CMK (cell line): ENCODE data around the gene CDH4.
"Not testable (repeated sequence)": the region's sequence is repeated elsewhere in the genome, so short reads cannot be mapped to it uniquely, and the experiment has no call there.

Source experiments
- DNase-seq: peaks from one replicate; pipeline ENCODE4 v3.0.0-alpha.2; 2010; ENCODE audit warnings: low read depth

The CDH4 gene

DNA sequence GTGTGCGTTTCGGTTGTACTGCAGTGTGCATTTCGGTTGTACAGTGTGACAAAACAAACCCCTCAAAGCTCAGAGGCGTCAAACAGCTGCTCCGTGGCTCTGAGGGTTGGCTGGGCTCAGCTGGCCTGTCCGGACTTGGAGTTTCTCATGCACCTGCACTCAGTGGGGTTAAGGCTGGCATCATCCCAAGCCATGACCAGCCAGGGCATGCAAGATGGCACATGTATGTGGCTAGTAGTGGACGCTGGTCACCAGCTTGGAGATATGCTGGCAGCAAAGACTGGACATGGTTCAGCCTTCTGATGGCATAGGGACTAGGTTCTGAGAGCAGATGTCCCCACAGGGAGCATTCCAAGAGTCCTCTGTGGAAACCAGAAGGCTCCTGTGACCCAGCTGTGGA is 187.2 kb downstream of the CDH4 start:
- no peak for DNase-seq

DNA sequence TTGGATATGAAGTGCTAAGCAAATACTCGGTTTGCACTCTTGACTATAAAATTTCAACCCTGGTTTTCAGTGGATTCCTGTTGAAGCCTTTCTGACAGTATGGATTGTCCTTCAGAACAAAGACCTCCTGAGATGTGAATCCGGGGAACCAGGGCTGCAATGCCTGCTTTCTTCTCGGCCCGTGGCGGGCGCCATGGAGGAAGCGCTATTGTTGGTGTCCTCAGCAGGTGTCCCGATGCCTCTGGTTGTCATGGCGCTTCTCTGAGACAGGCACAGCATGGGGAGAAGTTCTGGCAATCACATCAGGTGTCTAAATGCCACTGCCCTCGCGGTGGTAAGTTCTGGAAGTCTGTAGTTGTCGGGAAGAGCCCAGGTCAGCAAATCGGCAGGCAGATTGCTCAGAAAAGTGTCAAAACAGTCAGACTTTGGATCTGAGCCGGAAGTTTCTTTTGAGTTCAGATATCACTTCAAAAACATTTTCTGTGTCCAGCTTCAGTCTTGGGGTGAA is 188.5 kb downstream of the CDH4 start:
- no peak for DNase-seq

DNA sequence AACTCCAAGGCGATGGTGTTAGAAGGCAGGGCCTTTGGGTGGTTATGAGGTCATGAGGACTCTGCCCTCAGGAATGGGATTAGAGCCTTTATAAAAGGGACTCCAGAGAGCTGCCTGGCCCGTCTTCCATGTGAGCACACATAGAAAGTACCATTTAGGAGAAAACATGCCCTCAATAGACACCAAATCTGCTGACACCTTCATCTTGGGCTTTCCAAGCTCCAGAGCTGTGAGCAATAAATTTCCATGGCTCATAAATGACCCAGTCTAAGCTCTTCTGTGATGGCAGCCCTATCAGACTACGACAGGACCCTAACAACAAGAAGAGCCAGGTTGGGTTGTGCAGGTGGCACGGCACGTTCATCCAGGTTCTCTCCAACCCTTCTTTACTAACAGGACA is 189.5 kb downstream of the CDH4 start:
- no peak for DNase-seq

DNA sequence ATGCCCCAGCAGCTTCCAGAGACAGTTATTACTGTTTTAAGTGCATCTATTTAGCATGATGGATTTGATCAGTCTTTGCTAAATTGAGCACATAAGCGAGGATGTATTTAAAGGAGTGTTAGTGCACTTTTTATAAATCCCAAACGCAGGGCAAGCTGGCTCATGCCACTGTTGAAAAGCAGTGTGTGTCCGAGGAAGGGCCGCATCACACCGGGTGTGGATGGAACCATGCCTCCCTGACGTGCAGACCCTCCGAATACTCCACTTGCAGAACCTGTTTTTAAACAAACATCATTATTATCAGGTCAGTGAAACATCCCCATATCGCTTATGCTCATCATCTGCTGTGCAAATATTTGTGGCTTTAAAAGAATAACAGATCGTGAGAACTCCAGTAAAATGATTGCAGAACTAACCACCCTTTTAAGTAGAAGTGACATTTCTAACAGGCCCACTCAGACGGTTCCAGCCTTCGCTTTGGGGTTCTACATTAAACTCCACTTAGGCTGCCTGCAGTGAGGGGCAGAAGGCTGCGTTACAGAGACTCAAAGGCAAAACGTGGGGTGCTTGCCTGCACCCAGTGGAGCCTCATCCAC is 190.1 kb downstream of the CDH4 start:
- no peak for DNase-seq

DNA sequence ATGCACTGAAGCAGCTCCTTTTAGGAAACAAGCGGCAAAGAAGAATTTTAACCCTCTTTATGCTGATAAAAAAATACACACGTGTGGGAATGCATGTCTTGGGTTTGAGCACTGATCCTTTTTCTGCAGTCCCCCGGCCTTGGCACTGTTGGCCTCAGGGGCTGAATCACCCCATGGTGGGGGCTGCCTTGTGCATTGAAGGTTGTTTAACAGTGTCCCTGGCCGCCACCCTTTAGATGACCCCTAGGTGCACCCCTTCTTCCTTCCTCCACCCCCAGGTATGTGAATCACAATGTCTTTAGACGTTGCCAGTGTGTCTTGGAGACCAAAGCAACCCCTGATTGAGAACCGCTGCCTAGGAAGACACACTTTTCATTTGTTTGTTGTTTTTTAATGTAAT is 190.7 kb downstream of the CDH4 start:
- no peak for DNase-seq

DNA sequence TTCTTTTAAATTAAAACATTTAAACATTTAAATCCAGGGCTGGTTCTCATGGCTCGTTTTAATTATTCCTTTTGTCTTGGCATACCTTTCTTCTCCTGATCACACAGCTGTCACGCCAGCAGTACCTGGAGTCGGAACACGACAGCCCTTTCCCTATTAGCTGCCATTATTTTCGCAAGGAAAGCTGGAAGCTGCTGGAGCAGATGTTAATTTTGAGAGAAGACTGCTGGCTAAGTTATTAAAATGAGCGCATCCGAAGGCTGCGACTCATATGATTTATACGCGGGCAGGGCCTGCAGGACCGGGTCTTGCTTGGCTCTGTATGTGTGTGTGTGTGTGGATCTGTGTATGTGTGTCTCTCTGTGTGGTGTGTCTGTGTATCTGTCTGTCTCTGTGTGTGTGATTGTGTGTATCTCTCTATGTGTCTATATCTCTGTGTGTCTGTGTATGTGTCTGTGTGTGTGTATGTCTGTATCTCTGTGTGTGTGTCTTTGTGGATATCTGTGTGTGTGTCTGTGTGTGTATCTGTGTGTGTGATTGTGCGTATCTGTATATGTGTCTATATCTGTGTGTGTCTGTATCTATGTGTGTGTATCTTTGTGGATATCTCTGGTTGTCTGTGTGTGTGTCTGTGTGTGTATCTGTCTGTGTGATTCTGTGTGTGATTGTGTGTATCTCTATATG is 191.5 kb downstream of the CDH4 start:
- DNase-seq, result no peak

DNA sequence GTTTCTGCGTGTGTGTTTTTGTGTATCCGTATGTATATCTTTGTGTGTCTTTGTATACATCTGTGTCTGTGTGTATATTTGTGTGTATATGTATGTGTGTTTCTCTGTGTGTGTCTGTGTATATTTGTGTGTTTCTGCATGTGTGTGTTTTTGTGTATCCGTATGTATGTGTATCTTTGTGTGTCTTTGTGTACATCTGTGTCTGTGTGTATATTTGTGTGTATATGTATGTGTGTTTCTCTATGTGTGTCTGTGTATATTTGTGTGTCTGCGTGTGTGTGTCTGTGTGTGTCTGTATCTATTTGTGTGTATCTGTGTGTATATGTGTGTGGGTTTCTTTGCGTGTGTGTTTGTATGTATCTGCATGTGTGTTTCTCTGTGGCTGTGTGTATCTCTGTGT is 192.6 kb downstream of the CDH4 start:
- DNase-seq, result no peak

DNA sequence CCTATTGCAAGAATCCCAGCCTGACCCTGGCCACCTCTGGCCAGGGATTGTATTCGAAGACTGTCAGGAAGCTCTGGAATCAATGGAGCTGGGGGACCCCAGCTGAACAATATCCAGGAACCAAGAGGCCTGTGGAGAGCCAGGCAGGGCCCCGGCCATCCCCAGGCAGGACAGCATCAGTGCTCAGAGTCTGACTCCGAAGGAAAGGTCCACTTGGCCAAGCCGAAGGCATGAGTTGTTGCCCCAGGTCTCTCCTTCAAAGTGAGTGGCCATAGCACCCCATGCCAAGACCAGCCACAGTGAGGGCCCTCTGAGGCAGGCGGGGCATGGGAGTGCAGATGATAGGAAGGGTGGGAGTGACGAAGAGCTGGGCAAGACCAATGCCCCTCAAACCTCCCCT is 193.1 kb downstream of the CDH4 start:
- no peak for DNase-seq

DNA sequence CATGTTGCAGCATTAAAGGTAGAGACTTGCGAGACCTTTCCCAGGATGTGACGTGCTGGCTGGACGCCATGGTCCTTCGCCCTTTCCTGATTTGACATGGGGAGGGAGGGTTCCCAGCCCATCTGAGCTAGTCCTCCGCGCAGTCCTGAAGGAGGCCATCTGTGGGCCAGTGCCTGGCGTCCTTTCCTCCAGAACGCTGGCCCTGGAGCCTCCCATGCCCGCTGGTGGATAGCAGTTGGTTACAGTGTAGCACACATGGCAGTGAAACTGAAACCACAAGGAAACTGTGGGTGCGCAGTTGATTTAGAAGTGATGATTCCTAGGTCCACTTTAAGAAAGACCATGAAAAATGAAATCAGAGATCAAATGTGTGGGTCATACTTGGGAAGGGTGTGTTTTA is 193.7 kb downstream of the CDH4 start:
- no peak for DNase-seq

DNA sequence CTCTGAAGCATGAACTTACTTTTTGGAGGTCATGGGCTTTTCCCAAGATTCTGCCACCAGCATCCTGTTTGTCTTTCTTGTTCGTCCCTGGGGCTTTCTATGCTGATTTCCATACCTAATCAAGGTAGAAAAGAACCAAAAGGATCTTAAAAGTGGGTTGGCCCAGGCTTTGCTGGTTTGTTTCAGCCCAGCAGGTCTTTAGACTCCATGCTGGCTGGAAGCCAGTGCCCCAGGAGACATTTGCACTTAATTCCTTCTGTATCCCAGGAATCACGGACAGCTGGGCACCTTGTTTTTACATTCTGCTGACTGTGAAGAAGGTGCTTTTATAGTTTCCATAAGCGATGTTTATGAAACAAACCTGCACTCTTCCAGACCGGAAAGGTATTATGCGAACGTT is 195.9 kb downstream of the CDH4 start:
- no peak for DNase-seq

DNA sequence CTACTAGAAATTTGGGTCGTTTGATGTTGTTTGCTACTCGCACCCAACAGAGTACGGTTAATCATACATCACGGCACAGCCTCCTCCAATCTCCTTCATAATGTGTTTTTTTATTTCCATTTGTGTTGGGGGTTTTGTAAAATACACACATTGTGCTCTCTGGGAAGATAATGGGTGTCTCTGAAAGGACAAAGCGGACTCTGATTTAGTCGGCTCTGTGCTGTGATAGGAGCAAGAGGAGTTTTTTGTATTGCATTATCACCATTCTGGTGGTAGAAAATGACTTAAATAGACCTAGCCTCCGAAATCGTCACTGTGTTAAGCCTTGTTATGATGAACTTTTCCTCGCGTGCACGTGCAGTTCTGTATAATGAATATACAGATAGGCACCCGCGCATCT is 196.3 kb downstream of the CDH4 start:
- no peak for DNase-seq

DNA sequence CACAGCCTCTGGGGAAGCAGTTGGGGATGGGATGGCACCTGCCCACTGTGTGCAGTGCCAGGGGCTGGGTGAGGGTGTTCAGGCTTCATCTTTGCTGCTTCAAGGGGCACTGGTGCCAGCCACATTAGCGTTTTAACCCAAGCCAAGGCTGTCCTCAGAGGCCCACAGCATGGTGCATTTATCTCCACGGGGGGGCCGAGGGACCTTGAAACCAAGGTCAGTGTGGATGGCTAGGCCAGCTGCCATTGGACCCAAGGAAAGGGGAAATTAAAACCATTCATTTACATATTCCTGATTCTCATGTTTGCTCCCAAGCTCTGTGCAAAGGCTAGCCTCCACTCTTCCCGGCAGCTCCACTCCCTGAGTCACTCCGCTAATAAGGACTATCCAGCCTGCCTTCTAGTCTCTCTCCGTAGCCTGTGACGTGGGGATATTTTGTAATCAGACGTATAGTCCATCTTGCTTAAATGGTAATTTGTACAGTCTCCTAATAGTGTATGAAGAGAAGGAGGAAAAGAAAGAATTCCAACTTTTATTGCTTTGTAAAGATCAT is 197.1 kb downstream of the CDH4 start:
- no peak for DNase-seq

DNA sequence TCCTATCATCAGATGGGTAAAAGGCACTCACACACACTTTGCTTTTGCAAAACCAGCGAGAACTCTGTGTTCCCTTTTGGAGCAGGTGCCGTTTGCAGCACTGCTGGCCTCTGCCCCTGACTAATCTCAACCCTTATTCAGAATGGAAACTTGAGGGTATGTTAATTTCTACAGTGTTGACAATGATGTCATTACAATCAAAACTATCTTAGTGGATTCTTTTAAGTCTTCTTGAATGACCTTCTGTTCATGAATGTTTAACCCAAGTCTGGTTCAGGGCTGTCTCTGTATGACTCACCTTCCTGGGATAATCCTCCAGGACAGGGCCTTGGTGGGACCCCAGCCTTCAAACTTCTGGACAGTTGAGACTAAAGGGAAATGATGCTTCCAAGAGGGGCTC is 197.9 kb downstream of the CDH4 start:
- no peak for DNase-seq

DNA sequence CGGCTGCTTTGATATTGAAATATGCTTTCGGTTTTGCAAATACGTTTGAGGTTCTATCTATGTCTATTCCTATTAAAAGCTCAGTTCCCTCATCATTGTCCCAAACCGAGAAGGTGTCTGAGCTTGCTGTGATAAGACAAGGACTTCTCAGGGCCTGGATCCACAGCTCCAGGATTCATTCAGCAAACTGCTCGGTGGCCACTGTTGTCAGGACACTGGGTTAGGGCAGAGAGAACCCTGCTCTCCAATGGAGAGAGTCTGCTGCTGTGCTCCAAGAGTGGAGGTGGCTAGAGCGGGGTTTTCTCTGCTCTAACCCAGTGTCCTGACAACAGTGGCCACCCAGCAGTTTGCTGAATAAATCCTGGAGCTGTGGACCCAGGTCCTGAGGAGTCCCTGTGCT is 198.5 kb downstream of the CDH4 start:
- DNase-seq, result no peak

DNA sequence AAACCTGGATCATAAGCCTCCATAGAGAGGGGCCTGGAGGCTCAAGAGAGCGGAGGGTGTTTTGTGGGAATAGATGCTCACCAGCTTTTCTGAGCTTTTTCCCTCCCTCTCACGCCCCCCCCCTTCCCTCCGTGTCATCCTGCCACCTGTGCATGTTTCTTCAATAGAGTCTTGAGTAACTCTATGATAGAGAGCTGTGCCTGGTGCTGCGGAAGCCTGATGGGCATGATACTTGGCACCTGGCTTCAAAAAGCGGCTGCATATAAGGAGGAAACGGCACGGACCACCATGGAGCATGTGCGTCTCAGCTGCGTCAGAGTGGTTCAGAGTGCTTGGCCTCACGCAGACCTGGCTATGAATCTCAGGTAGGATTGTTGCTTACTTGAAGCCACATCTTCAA is 198.9 kb downstream of the CDH4 start:
- no peak for DNase-seq

DNA sequence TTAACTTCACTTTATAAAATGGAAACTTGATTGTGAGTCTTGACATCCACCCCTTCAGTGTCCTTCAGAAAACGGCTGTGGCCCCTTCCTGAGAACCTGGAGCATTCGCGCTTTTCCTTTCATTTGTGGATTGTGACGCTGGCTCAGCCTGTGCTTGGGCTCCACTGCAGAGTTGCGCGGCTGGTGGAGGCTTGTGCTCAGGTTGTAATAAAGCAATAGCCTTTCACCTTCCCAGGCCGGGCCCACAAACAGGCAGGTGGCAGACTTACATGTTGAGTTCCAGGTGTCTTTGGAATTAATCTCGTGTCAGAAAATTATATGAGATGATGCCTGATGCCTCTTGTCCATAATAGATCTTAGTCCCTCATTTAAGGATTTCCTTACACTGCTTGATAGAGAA is 199.9 kb downstream of the CDH4 start:
- DNase-seq, result no peak

DNA sequence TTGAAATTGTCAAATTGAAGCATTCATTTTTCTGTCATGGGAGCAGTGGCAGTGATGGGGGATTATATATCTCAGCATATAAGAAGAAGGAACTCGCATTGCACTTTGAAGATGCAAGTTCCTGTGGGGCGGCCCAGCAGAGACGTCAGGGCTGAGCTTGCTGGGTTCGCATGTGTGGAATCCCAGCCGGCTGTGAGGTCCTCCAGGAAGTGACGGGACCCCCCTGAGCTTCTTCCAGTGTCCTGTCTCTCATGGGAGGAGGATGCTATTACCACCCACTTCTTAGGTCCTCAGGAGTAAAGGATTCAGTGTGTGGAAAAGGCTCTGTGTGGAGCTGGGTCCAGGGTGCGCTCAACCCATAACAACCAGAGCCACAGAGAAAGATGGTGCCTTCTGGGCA is 201.2 kb downstream of the CDH4 start:
- no peak for DNase-seq

DNA sequence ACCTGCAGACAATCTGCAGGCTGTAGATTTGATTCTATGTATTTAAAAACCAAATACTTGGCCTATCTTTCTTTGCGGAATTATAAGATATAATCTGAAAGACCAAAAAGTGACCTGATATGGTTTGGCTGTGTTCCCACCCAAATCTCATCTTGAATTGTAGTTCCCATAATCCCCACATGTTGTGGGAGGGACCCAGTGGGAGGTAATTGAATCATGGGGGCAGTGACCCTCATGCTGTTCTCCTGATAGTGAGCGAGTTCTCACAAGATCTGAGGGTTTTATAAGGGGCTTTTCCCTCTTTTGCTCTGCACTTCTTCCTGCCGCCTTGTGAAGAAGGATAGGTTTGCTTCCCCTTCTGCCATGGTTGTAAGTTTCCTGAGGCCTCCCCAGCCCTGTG is 201.6 kb downstream of the CDH4 start:
- not testable (repeated sequence) for DNase-seq

DNA sequence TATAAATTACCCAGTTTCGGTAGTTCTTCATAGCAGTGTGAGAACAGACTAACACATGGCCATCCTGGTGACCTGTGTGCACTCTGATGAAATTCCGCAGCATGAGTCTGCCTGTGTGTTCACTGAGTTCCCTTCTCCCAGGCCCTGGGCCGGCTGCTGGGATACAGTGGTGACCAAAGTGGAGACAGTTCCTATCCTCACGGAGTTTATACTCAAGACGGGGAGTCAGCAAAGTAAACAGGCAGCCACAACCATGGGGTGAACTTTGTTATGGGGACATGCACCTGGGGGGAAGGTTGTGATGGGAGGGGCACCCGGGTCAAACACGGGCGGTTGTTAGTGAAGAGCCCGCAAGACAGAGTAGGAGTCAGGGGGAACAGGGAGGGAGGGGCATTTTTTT is 202.0 kb downstream of the CDH4 start:
- DNase-seq, result no peak

DNA sequence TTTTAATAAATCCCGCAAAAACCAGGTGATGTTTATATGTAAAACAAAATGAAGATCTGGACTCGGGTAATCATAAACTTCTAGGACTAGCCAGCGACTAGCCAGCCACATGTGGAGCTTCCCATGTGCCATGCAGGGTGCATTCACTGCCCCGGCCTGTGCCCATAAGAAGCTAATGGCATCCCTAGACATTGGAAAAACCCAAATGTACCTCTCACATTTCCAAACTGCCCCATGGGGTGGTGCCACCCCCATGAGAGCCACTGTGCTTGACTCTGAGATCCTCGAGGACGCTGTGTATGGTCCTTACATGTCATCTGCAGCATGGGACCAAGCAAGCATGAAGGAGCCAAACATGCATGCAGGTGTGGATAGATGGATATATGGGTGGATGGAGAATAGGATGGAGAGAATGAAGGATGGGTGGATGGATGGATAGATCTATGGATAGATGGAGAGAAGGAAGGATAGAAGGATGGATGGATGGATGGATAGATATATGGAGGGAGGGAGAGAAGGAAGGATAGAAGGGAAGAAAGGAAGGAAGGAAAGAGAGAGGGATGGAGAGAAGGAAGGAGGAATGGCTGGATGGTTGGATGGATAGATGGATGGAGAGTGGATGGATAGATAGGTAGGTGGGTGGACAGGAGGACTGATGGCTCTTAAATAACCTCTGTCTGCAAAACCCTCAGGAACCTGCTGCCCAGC is 203.6 kb downstream of the CDH4 start:
- no peak for DNase-seq

DNA sequence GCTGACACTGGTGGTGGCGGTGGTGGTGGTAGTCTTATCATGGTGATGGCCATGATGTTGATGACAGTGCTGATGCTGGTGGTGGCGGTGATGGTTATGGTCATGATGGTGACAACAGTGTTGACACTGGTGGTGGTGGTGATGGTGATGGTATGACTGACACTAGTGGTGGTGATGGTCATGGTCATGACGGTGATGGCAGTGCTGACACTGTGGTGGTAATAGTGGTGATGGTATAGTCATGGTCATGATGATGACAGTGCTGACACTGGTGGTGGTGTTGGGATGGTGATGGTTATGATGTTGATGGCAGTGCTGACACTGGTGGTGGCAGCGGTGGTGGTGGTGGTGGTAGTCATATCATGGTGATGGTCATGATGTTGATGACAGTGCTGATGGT is 205.7 kb downstream of the CDH4 start:
- no peak for DNase-seq

DNA sequence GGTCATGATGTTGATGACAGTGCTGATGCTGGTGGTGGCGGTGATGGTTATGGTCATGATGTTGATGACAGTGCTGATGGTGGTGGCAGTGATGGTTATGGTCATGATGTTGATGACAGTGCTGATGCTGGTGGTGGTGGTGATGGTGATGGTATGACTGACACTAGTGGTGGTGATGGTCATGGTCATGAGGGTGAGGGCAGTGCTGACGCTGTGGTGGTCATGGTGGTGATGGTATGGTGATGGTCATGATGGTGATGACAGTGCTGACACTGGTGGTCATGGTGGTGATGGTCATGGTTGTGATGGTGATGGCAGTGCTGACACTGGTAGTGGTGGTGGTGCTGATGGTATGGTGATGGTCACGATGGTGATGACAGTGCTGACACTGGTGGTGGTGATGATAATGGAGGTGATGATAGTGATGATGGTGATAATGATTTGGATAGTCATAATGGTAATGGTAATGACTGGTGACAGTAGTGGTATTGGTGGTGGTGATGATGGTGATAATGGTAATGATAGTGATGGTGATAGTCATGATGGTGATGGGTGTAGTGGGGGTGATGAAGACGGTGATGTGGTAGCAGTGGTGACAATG is 206.2 kb downstream of the CDH4 start:
- no peak for DNase-seq

DNA sequence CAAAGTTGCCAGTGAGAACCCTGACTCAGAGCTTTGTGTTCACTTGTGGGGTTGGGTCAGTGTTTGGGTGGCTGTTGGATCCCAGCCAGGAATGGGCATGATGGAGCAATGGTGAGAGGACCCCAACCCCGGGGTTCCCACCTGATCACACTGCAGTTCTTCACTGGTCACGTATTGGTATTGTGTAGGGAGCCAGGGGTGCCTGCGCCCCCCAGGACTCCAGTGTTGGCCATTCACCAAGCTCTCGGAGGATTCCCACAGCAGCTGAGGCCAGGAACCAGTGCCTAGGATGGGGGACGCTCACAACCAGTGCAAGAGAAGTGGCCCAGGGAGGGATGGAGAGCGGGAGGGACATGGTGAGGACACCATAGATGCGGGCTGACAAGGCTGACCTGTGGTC is 207.2 kb downstream of the CDH4 start:
- DNase-seq, result no peak
